ENCODE results near the gene SMYD3.

GRCh38 chr1:246295968-246296367 lies 211.1 kb downstream of the SMYD3 start:
- TF ChIP-seq BHLHE40 (IDR thresholded peaks at IDR 0.05; ENCODE audit: borderline replicate concordance) (no peak), CTBP1 (IDR thresholded peaks at IDR 0.05; ENCODE audit: borderline replicate concordance) (no peak), FOXM1 (IDR thresholded peaks at IDR 0.05; ENCODE audit: borderline replicate concordance) (no peak), FOXA1 (IDR thresholded peaks at IDR 0.05) (no peak), ELF4 (IDR thresholded peaks at IDR 0.05) (no peak), SP1 (IDR thresholded peaks at IDR 0.05) (no peak), PKNOX1 (IDR thresholded peaks at IDR 0.05) (no peak), L3MBTL2 (conservative IDR thresholded peaks at IDR 0.05) (no peak), ARNT (IDR thresholded peaks at IDR 0.05) (no peak), SUZ12 (IDR thresholded peaks at IDR 0.05) (no peak), LEF1 (IDR thresholded peaks at IDR 0.05; ENCODE audit: borderline replicate concordance) (no peak), TARDBP (IDR thresholded peaks at IDR 0.05) (no peak), HDGF (IDR thresholded peaks at IDR 0.05; ENCODE audit: borderline replicate concordance) (no peak)

Data from HEK293T (cell line).